ENCODE data around the gene GYG2.

Gene GYG2

DNA sequence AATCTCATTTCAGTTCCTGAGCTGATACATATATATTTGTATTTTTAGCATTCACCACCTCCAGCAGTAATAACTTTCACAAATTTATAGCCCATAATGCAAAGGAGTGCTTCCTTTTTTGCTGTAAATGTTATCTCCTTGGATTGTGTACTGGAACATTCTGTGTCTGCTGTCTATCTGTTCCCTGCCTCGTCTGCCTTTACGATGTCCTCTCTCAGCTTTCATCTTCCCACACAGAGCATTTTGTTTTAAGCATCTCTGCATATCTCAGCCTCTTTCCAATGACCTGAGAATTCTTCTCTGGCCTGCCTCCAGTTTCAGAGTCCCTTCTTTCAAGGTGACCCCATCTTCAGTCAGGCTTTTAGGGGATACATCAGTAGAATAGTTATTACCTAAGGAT lies 43.1 kb downstream of the GYG2 start:
- H3K4me3 ChIP-seq (ENCODE audit: low read depth, low read length): no peak overlapping the region
- DNase-seq (ENCODE audit: low read depth): no peak
- TF ChIP-seq, protein P1, sequence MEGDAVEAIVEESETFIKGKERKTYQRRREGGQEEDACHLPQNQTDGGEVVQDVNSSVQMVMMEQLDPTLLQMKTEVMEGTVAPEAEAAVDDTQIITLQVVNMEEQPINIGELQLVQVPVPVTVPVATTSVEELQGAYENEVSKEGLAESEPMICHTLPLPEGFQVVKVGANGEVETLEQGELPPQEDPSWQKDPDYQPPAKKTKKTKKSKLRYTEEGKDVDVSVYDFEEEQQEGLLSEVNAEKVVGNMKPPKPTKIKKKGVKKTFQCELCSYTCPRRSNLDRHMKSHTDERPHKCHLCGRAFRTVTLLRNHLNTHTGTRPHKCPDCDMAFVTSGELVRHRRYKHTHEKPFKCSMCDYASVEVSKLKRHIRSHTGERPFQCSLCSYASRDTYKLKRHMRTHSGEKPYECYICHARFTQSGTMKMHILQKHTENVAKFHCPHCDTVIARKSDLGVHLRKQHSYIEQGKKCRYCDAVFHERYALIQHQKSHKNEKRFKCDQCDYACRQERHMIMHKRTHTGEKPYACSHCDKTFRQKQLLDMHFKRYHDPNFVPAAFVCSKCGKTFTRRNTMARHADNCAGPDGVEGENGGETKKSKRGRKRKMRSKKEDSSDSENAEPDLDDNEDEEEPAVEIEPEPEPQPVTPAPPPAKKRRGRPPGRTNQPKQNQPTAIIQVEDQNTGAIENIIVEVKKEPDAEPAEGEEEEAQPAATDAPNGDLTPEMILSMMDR (IDR thresholded peaks at IDR 0.05; ENCODE audit: insufficient read depth, low read depth, low read length, missing control alignments): no peak

DNA sequence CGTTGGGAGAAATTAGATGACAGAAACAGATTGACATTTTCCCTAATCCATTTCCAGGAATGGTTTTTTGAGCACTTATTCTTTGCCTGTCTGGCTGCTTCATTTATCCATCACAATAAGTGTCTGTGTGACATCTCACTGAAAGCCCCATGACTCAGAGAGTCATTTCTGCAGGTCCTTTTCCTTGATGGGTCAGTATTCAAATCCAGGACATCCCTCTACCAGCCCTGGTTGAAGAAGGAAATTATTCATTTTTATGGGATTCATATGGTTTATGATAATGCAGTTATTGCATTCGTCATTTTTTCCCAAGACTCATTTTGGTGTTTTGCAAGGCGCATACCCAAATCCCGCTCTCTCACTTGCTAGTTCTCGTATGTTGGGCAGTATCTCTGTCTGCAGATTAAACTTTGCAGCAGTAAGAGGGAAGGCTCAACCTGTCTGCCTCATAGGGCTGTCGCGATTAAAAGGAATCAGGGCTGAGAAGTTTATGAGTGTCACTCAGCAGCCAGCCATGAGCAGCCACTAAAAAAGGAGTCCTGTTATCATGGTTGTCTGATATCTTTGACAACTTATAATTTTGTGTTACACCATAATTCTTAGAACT lies 44.0 kb downstream of the GYG2 start:
- TF ChIP-seq, protein P1 (IDR thresholded peaks at IDR 0.05; ENCODE audit: insufficient read depth, low read depth, low read length, missing control alignments): no peak
- no peak overlapping the region for H3K4me3 ChIP-seq (ENCODE audit: low read depth, low read length)
- DNase-seq (ENCODE audit: low read depth): no peak

DNA sequence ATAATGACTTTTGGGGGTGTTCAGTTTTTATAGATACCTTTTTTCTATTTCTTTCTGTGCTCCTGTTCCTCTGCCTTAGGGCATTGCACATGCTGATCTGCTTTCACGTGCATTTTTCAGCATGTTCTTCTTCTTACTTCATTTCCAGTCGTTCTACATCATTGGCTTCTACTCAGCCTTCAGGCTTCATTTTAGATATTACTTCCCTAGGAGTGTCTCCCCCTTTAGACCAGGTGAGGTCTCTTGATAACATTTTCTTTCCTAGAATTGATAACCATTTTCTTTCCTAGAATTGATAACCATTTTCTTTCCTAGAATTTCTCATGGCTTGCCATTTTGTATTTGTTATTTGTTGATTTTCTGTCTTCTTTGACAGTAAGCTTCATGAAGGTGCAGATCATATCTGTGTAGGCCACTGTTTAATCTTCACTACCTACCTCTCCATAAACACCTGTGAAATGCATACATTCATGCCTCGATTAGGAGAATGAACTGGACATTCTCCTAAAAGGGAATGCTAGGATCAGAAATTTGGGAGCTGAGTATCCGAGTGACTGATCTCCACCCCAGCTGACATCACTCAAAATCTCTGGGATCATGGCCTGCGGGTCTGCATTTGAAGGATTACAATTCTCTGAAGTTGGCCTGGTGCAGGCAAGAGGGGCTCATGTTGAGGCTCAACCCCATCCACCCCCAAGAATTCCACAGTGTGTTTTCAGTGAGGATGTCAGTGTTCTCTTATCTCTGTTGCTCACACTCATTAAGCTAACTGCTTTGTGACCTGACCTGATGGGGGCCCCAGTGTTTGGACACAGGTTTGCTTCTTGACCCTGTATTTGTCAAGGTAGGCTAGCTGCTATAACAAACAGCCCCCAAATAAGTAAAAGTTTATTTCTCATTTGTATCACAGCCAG lies 45.7 kb downstream of the GYG2 start:
- DNase-seq (ENCODE audit: low read depth): no peak
- H3K4me3 ChIP-seq (ENCODE audit: low read depth, low read length): no peak overlapping the region
- TF ChIP-seq, protein P1 (IDR thresholded peaks at IDR 0.05; ENCODE audit: insufficient read depth, low read depth, low read length, missing control alignments): no peak

DNA sequence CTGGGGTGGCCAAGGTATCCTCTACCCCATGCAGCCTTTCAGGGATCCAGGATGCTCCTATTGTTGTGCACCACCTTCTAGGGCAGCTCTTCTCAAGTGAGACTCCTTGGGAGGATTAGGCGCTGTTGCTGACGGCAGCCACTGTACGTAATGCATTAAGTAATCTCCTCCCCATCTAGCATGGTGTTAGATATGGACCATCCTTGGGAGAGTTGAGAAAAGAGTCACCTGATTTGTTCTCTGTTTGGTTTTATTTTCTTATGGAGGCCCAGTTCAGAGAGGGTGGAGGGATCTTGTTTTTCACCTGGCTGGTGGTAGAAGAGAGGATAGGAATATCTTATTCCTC lies 46.4 kb downstream of the GYG2 start:
- TF ChIP-seq, protein P1 (IDR thresholded peaks at IDR 0.05; ENCODE audit: insufficient read depth, low read depth, low read length, missing control alignments): no peak
- H3K4me3 ChIP-seq (ENCODE audit: low read depth, low read length): no peak overlapping the region
- no peak for DNase-seq (ENCODE audit: low read depth)

DNA sequence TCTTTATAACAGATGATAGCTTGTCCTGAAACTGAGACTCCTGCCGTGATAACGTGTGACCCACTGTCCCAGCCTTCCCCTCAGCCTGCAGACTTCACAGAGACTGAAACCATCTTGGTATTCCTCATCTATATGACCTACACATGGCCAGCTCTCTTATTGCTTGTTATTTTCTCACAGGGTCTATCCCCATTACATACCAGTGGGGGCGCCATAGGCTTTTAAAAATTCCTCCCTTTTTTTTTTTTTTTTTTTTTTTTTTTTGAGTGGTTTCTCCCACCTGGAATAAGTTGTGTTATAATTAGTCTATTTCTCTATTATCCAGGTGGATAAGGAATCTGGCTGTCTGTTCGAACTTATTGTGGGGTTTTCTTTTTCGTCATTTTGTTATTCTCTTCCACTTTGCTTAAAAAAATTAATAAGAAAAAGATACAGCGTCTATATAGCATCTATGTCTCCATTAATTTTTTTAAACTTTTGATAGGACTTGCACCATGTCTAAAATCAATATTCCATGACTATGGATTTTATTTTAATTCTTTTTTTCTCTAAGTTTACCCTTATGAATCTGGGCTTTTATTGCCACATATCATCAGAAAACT lies 47.2 kb downstream of the GYG2 start:
- TF ChIP-seq, protein P1 (IDR thresholded peaks at IDR 0.05; ENCODE audit: insufficient read depth, low read depth, low read length, missing control alignments): peak; percentile 18
- peak; percentile 1 for DNase-seq (ENCODE audit: low read depth)
- H3K4me3 ChIP-seq (ENCODE audit: low read depth, low read length): no peak overlapping the region

DNA sequence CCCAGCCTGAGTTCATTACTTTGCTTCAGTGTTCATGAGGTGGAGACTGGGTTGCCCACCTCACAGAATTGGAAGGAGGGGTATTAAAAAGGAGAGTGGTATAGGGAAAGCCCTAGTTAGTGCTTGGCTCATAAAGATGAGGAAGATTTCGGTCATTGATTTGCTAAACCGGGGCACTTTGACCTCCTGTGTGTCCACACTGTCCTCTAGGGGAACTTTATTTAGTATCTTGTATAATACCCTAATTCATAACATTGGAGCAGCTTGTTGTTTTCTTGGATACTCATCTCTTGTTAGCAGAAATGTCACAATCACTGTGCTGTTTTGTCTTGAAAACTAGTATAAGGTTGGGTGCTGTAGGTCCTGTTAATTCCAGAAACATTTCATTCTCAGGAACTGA lies 49.8 kb downstream of the GYG2 start:
- H3K4me3 ChIP-seq (ENCODE audit: low read depth, low read length): no peak overlapping the region
- DNase-seq (ENCODE audit: low read depth): no peak
- TF ChIP-seq, protein P1 (IDR thresholded peaks at IDR 0.05; ENCODE audit: insufficient read depth, low read depth, low read length, missing control alignments): no peak

Measured in GM12865 (cell line).